Measurements from ENCODE around the gene RNF2.
"Not testable (repeated sequence)": the region's sequence is repeated elsewhere in the genome, so short reads cannot be mapped to it uniquely, and the experiment has no call there.

RNF2 gene
- long read RNA-seq, transcript RNF2-202 (7 exons, 3,606 nt), result major isoform, 103 of 114 reads
- long read RNA-seq, partial matches to known transcripts, result 1 of 114 reads
- long read RNA-seq, other reads (novel, unspliced or antisense), result 10 of 114 reads

GRCh38 chr1:185044981-185045813 is at the start of gene RNF2:
RNF2 (plus strand) TSS chr1:185045558; CDS start chr1:185087554, 41,996 bp downstream.
- Histone ChIP-seq H3K27me3 (ENCODE audit: insufficient read depth, poor library complexity, severe bottlenecking) (no peaks in the 10 kb centered on the region), H3K4me3 (replicated peaks; ENCODE audit: insufficient read depth, low read length) (peak within 1 kb of the TSS; percentile 88), H3K27ac (replicated peaks) (peak within 1 kb of the TSS; percentile 70)
- DNase-seq (ENCODE audit: low read depth in 1 of 2, low spot score in 1 of 2), result peak; percentile 57 to 84
- 0 out of 2 replicates have a peak, but pooled peaks have one; percentile 56 for TF ChIP-seq POLR2AphosphoS5 (IDR thresholded peaks at IDR 0.05; ENCODE audit: low read depth)
- TF ChIP-seq SPI1 (IDR thresholded peaks at IDR 0.05; ENCODE audit: borderline replicate concordance, low read depth), result peak; percentile 3; the same call in 1 of the 2 replicates
- no peak for TF ChIP-seq CTCF (IDR thresholded peaks at IDR 0.05; ENCODE audit: insufficient read depth, low read length)
- TF ChIP-seq GABPA (IDR thresholded peaks at IDR 0.05; ENCODE audit: low read depth), result no peak
- TF ChIP-seq REST (IDR thresholded peaks at IDR 0.05; ENCODE audit: insufficient replicate concordance, low read depth), result no peak

GRCh38 chr1:184999974-185000373 is 45.4 kb upstream of the RNF2 start:
- H3K27ac ChIP-seq (replicated peaks); DNase-seq (ENCODE audit: low read depth in 1 of 2, low spot score in 1 of 2); H3K27me3 ChIP-seq (ENCODE audit: insufficient read depth, poor library complexity, severe bottlenecking); H3K4me3 ChIP-seq (replicated peaks; ENCODE audit: insufficient read depth, low read length): not testable (repeated sequence)

- not testable (repeated sequence) for H3K27ac ChIP-seq (replicated peaks); H3K27me3 ChIP-seq (ENCODE audit: insufficient read depth, poor library complexity, severe bottlenecking); H3K4me3 ChIP-seq (replicated peaks; ENCODE audit: insufficient read depth, low read length); DNase-seq (ENCODE audit: low read depth in 1 of 2, low spot score in 1 of 2)
Observed at GRCh38 chr1:185001312-185001880, 44.0 kb upstream of the RNF2 start.

GRCh38 chr1:185008838-185009237 is 36.5 kb upstream of the RNF2 start:
- no peak overlapping the region for H3K4me3 ChIP-seq (replicated peaks; ENCODE audit: insufficient read depth, low read length)
- no peak for DNase-seq (ENCODE audit: low read depth in 1 of 2, low spot score in 1 of 2)
- TF ChIP-seq SPI1 (IDR thresholded peaks at IDR 0.05; ENCODE audit: borderline replicate concordance, low read depth), result no peak
- TF ChIP-seq GABPA (IDR thresholded peaks at IDR 0.05; ENCODE audit: low read depth), result no peak
- TF ChIP-seq REST (IDR thresholded peaks at IDR 0.05; ENCODE audit: insufficient replicate concordance, low read depth), result no peak
- no peak for TF ChIP-seq CTCF (IDR thresholded peaks at IDR 0.05; ENCODE audit: insufficient read depth, low read length)
- H3K27ac ChIP-seq (replicated peaks), result no peak overlapping the region
- no peaks in the 10 kb centered on the region for H3K27me3 ChIP-seq (ENCODE audit: insufficient read depth, poor library complexity, severe bottlenecking)
